Renal pelvis (tissue), 4 donors: ENCODE results near the gene GEMIN7. TPM values are rescaled to one million over a fixed set of nuclear protein-coding genes. Genes with fewer than 3 reads are reported as not detected.

Experiments used
- DNase-seq: peaks from one replicate; pipeline ENCODE4 v3.0.0-alpha.2; 2013
- polyA plus RNA-seq, 3 donors: library from polyadenylated mRNA; unstranded; fragments of 120-200 nt; gene quantifications; one replicate each; pipeline ENCODE4 v1.2.1, GENCODE V29; 2013; ENCODE audit not compliant: insufficient read length in 3 of 3

The GEMIN7 gene
- polyA plus RNA-seq, 3 donors, result 21.5 to 24.0 (median 23.4) TPM

GRCh38 chr19:45121827-45122345 lies 42.8 kb downstream of the GEMIN7 start:
- DNase-seq, result no peak

DNA sequence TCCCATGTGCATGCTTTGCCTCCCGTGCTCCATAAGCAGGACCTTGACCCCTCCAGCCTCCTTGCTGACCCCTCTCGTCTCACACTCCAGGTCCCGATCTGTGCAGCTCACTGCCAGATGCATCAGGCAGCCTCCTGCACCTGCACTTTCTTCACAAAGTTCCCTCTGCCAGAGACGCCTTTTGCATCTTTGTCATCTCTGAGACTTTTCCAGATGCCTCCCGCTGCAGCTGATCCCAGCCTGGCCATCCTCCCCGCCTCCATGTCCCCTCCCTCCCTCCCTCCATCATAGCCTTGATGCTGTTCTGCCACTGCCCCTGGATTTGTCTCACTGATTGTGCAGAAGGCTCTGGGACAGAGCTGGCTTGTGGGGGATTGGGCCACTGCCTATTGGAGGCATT lies 43.8 kb downstream of the GEMIN7 start:
- no peak for DNase-seq

DNA sequence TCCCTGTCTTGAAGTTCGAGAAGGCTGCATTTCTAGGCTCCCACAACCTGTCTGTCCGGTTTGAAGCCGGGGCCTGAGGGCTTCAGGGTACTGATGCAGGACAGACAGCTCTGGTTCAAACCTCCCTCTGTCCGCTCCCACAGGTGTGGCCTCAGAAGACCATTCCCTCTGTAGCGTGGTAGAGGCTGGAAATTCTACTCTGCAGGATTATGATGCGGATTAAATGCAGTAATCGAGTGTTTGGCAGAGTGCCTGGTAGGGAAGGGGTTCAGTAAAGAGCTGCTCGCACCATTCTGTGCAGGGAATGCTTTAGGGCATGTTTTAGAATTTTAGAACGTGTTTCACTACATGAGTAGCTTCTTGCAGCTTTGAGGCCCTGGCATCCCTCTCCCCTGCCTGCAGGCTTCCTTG lies 44.4 kb downstream of the GEMIN7 start:
- DNase-seq, result no peak

DNA sequence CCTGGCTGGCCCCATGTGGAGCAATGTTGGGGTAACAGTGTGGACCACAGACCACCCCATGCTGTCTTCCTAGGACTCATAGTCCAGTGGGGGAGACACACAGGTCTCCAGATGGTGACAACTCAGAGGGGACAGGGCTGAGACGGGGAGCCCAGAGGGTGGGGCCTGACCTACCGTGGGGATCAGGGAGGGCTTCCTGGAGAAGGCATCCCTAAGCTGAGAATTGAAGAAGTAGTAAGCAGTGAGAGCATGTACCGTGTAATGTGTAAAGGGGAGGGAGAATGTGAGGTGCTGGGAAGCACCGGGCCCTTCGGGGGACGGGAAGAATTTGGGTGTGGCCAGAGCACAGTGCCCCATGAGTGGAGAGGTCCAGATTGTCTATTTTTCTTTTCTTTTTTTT lies 45.0 kb downstream of the GEMIN7 start:
- no peak for DNase-seq

GRCh38 chr19:45125360-45125759 lies 46.3 kb downstream of the GEMIN7 start:
- no peak for DNase-seq

DNA sequence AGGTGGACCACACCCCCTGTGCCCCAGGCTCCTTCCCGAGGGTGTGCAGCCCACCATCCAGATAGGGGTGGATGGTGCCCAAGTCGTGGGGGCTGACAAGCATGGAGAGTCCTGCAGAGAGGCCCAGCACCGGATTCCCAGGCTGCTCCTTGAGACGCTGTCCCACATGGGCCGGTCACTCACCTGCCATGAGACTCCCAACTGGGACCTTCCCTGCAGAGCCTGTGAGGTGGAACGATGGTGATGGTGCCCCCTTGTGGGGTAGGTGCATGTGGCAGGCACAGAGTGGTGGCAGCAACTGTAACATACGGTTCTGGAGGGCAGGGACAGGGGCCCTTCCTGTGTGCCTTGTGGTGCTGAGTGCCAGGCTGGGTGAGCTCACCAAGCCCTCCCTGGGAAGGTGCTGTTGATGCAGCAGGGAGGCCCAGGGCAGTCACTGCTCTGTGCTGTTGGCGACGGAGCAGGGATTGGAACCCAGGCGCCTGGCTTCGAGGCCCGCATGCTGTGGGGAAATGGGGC lies 47.0 kb downstream of the GEMIN7 start:
- peak; percentile 51 for DNase-seq

GRCh38 chr19:45126654-45127053 lies 47.6 kb downstream of the GEMIN7 start:
- DNase-seq, result no peak

DNA sequence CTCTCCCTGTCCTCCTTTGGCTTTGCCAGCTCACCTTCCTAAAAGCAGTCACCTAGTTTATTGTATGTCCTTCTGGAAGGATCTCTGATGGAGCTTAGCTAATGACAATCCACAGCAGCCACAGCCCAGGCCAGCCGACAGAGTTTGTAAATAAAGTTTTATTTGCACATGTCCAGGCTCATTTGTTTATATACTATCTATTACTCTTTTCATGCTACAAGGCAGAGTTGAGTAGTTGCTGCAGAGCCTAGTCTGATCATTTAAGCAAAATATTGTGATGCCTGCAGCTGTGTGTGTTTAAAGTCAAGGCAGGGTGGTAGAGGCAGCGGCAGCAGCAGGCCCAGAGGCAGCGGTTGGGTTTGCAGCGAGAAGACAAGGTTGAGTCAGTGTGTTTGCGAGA lies 49.1 kb downstream of the GEMIN7 start:
- no peak for DNase-seq

DNA sequence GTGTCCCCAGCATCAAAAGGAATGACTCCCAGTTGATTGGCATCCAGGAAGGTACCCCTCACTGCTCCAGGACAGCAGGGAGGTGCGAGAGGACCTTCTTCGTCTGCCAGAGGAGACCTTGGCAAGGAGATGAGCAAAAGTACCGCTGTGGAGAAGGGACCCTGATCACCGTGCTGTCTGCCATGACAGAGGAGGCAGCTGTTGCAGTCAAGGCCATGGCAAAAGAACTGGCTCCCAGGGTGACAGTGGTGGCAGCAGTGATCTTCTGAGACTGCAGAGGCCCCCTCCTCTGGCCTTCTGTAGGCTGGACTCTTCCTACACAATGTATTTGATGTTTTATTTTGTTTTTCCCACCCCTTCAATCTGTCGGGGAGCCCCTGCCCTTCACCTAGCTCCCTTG lies 49.7 kb downstream of the GEMIN7 start:
- no peak for DNase-seq

GRCh38 chr19:45130236-45130635 lies 51.2 kb downstream of the GEMIN7 start:
- DNase-seq, result no peak

GRCh38 chr19:45130888-45131615 lies 52.0 kb downstream of the GEMIN7 start:
- DNase-seq, result peak; percentile 44

DNA sequence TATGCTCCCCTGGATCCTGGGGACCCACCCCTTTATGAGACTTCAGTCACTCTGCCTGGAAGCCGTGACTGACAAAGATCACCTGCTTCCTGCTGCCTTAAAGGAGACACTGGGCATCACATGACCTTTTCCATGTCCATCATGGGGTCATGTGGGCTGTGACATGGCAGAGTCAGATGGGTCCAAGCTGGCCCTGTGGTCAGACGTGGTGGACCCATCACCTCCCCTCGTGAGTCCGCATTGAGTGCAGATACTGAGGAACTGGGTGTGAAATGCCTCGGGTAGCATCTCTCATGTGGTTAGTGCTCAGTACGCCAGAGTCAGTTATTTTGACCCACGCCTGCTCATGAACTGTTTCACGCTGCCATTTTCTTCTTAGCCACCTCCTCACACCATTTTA lies 54.6 kb downstream of the GEMIN7 start:
- no peak for DNase-seq

DNA sequence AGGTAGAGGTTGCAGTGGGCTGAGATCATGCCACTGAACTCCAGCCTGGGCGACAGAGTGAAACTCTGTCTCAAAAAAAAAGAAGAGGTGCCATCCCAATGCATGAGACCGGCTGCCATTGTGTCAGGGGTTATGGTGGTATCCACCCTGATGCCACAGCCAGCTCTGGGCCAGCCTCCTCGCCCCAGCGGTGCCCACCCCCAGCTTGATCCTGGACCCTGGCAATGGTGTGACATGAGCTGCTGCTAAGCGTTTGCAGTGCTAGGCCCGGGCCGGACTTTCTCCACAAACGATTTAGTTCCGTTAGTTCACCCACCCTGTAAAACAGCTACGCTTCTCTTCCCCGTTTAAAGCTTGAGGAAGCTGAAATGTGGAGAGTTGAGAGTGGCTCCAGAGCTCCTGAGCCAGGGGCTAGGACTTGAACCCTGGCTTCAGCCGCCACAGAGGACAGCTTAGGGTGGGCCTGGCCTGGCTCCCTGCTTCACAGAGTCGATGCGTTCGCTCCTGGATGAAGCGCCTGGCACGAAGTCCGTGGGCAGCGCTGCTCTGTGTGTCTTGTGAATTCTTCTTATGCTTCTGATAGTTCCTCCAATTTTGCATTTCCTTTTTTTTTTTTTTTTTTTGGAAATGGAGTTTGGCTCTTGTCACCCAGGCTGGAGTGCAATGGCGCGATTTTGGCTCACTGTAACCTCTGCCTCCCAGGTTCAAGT lies 56.3 kb downstream of the GEMIN7 start:
- no peak for DNase-seq

DNA sequence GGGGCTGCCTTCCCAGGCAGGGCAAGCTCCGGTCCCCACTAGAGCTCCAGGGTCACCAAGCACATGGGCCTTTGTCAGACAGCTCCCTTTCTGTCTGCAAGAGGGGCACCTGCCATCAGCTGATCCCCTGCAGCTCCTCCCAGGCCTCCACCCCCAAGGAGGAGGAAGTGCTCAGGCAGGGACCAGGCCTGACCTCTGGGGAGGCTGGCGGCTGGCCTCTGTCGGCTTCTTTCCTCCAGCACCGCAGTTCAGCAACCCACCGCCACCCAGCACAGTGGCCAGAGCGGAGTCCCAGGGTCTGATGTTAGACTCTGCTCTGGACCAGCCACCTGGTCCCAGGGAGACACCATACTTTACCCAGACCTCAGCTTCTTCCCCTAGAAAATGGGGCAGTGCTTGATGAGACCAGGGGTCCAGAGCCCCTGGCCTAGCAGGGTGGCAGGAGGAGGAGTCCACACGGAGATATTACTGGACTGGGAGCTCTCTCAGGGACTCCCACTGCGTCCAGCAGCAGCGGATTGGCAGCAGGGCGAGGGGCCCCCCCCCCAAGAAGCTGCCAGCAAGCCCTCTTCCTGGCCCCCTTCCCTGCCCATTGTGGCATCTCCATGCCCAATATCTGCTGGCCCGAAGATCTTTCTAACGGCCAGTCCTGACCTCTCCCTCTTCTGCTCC lies 57.6 kb downstream of the GEMIN7 start:
- DNase-seq, result no peak

GRCh38 chr19:45137179-45137761 lies 58.2 kb downstream of the GEMIN7 start:
- DNase-seq, result no peak

DNA sequence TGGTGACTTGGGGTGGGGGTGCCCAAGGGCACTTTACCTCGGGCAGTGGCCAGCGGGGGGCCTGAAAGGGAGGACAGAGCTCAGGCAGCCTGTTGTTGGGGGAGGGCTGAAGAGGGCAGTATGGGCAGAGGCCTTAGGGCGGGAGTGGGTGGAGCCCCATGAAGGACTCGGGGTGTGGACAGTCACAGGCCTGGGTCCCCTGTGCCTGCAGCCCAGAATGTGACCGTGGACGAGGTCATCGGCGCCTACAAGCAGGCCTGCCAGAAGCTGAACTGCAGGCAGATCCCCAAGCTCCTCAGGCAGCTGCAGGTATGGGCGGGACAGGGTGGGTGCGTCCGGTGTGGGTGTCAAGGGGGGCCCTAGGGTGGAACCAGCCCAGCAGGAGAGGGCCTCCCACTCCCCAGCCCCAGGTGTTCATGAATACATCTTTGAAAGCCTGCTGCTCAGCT lies 59.3 kb downstream of the GEMIN7 start:
- DNase-seq, result no peak

GRCh38 chr19:45139286-45140143 lies 60.5 kb downstream of the GEMIN7 start:
- no peak for DNase-seq

GRCh38 chr19:45140144-45140503 lies 61.1 kb downstream of the GEMIN7 start:
- DNase-seq, result no peak

DNA sequence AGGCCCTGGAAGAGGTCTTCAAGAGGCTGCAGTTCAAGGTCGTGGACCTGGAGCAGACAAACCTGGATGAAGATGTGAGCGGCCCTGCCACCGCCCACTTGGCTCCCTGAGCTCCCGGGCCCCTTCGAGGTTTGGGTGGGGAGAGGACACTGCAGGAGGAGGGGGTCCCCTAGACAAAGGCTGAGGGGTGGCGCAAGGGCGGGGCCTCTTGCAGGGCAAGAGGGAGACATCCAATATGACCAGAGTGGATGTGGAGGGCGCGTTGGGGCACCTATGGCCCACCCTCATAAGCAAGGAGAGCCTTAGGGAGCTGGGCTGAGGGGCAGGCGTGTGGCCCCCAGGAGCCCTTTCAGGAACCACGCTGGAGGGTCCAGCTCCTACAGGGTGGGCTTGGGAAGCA lies 61.5 kb downstream of the GEMIN7 start:
- no peak for DNase-seq
